HG02943 (cell line): ENCODE results near the gene IGF2BP1.
"Not testable (repeated sequence)": the region's sequence is repeated elsewhere in the genome, so short reads cannot be mapped to it uniquely, and the experiment has no call there.

Experiments used
- ATAC-seq: cut with Tn5 transposase; IDR thresholded peaks from one replicate; pipeline ENCODE4 v1.9.1; 2021; ENCODE audit warnings: mild to moderate bottlenecking, low read depth, moderate library complexity; ENCODE audit not compliant: unreplicated experiment

Gene IGF2BP1

GRCh38 chr17:48995304-48995973 lies 1.7 kb upstream of the IGF2BP1 start:
- no peak for ATAC-seq

- no peak for ATAC-seq
These were observed 1.0 kb upstream of the IGF2BP1 start for GRCh38 chr17:48995974-48996721.

GRCh38 chr17:48996722-48997102 lies 473 bp upstream of the IGF2BP1 start:
- ATAC-seq, result no peak

GRCh38 chr17:48997827-48998586 lies 822 bp downstream of the IGF2BP1 start:
- ATAC-seq, result no peak

- no peak for ATAC-seq
These were observed 1.6 kb downstream of the IGF2BP1 start for GRCh38 chr17:48998587-48999440.

- ATAC-seq, result no peak
These were observed 3.8 kb downstream of the IGF2BP1 start for GRCh38 chr17:49000943-49001342.

- ATAC-seq, result no peak
These were observed 4.5 kb downstream of the IGF2BP1 start for GRCh38 chr17:49001671-49002070.

- no peak for ATAC-seq
These were observed 5.1 kb downstream of the IGF2BP1 start for GRCh38 chr17:49002331-49002730.

- ATAC-seq, result no peak
These were observed 5.6 kb downstream of the IGF2BP1 start for GRCh38 chr17:49002766-49003165.

GRCh38 chr17:49003557-49004511 lies 6.6 kb downstream of the IGF2BP1 start:
- ATAC-seq, result no peak

GRCh38 chr17:49005140-49005539 lies 8.0 kb downstream of the IGF2BP1 start:
- no peak for ATAC-seq

GRCh38 chr17:49008908-49009307 lies 11.7 kb downstream of the IGF2BP1 start:
- not testable (repeated sequence) for ATAC-seq

- no peak for ATAC-seq
These were observed 15.6 kb downstream of the IGF2BP1 start for GRCh38 chr17:49012769-49013255.

GRCh38 chr17:49013311-49014213 lies 16.4 kb downstream of the IGF2BP1 start:
- no peak for ATAC-seq

- ATAC-seq, result no peak
These were observed 18.2 kb downstream of the IGF2BP1 start for GRCh38 chr17:49015179-49015923.

- no peak for ATAC-seq
These were observed 19.0 kb downstream of the IGF2BP1 start for GRCh38 chr17:49015924-49016774.
